HepG2 (cell line): ENCODE measurements around the gene ZFP62.

Experiments
- NFYB ChIP-seq: sonication (generic); formaldehyde crosslinking; IDR thresholded peaks from 2 replicates; pipeline ENCODE4 v1.4.0; 2020; ENCODE audit warnings: missing genetic modification reagents
- NR2C2 ChIP-seq: sonication (generic); formaldehyde crosslinking; IDR thresholded peaks from 2 replicates; pipeline ENCODE4 v1.4.0; 2020; ENCODE audit warnings: missing genetic modification reagents, mild to moderate bottlenecking, moderate library complexity, borderline replicate concordance
- TF ChIP-seq, protein P1 (sequence below), 2 experiments: sonication (generic) in 1 of 2; formaldehyde crosslinking in 1 of 2; IDR thresholded peaks; 2 replicates each; pipeline versions ENCODE4 v1.4.0 to v1.6.1; 2018 to 2020; ENCODE audit warnings: missing genetic modification reagents in 2 of 2, borderline replicate concordance in 1 of 2, low read depth in 1 of 2, mild to moderate bottlenecking in 1 of 2, missing biosample characterization in 1 of 2

DNA sequence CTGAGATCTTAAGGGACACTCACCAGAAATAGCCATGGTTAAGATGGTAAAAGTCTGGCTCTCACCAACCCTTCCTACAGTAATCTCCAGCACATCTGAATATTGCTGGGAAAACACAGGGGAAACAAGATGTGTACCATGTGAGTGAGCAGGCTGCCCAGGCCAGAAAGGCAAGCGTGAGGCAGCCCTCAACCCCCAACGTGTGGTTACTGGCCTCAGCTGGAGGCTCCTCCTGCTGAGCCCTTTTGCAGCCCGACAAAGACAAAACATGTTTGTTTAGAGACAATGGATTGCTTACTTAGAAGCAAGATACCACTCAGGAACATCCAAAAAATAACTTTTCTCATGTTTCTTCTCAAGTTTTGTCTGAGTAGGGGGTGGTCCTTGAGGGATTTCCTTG is 16.6 kb downstream of the ZFP62 start:
- no peak for TF ChIP-seq NFYB (CRISPR knock-in tag)
- no peak for TF ChIP-seq NR2C2 (CRISPR knock-in tag)
- TF ChIP-seq, protein P1, sequence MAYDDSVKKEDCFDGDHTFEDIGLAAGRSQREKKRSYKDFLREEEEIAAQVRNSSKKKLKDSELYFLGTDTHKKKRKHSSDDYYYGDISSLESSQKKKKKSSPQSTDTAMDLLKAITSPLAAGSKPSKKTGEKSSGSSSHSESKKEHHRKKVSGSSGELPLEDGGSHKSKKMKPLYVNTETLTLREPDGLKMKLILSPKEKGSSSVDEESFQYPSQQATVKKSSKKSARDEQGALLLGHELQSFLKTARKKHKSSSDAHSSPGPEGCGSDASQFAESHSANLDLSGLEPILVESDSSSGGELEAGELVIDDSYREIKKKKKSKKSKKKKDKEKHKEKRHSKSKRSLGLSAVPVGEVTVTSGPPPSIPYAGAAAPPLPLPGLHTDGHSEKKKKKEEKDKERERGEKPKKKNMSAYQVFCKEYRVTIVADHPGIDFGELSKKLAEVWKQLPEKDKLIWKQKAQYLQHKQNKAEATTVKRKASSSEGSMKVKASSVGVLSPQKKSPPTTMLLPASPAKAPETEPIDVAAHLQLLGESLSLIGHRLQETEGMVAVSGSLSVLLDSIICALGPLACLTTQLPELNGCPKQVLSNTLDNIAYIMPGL (CRISPR knock-in tag; IDR thresholded peaks at IDR 0.05; ENCODE audit: borderline replicate concordance in 1 of 2, low read depth in 1 of 2): no peak
